ENCODE results near the gene DHRS7C.

DHRS7C gene

GRCh38 chr17:9813166-9813565, 21.8 kb upstream of the DHRS7C start:
- DNase-seq (no peak), ATAC-seq (ENCODE audit: insufficient read depth, low read depth) (no peak)
- Histone ChIP-seq H3K27ac (ENCODE audit: low read length) (no peak overlapping the region), H2AFZ (ENCODE audit: low read depth, low read length) (no peak overlapping the region), H4K20me1 (ENCODE audit: insufficient read depth, low read length) (no peaks in the 10 kb centered on the region), H3K79me2 (ENCODE audit: insufficient read depth, low read length) (no peaks in the 10 kb centered on the region), H3K4me2 (ENCODE audit: insufficient read depth, low read length) (no peak overlapping the region), H3K36me3 (ENCODE audit: insufficient read depth, low read length) (no peaks in the 10 kb centered on the region), H3K9ac (ENCODE audit: low read depth, low read length) (no peak overlapping the region), H3K4me1 (ENCODE audit: insufficient read depth, low read length) (no peaks in the 10 kb centered on the region), H3K4me3 (ENCODE audit: low read depth in 1 of 2, low read length in 2 of 2) (no peak overlapping the region), H3K9me3 (ENCODE audit: insufficient read depth, low read length, severe bottlenecking) (no peaks in the 10 kb centered on the region), H3K27me3 (ENCODE audit: insufficient read depth, low read length, poor library complexity) (no peaks in the 10 kb centered on the region)
- no peak for TF ChIP-seq EZH2 (IDR thresholded peaks at IDR 0.05; ENCODE audit: borderline replicate concordance, low read depth, low read length, severe bottlenecking)

GRCh38 chr17:9811537-9811936, 20.1 kb upstream of the DHRS7C start:
- Histone ChIP-seq H3K4me1 (ENCODE audit: insufficient read depth, low read length) (no peaks in the 10 kb centered on the region), H4K20me1 (ENCODE audit: insufficient read depth, low read length) (no peaks in the 10 kb centered on the region), H3K4me2 (ENCODE audit: insufficient read depth, low read length) (no peak overlapping the region), H3K9ac (ENCODE audit: low read depth, low read length) (no peak overlapping the region), H3K9me3 (ENCODE audit: insufficient read depth, low read length, severe bottlenecking) (no peaks in the 10 kb centered on the region), H3K4me3 (ENCODE audit: low read depth in 1 of 2, low read length in 2 of 2) (no peak overlapping the region), H3K79me2 (ENCODE audit: insufficient read depth, low read length) (no peaks in the 10 kb centered on the region), H2AFZ (ENCODE audit: low read depth, low read length) (no peak overlapping the region), H3K27me3 (ENCODE audit: insufficient read depth, low read length, poor library complexity) (no peaks in the 10 kb centered on the region), H3K27ac (ENCODE audit: low read length) (no peak overlapping the region), H3K36me3 (ENCODE audit: insufficient read depth, low read length) (no peaks in the 10 kb centered on the region)
- DNase-seq (no peak), ATAC-seq (ENCODE audit: insufficient read depth, low read depth) (no peak)
- TF ChIP-seq EZH2 (IDR thresholded peaks at IDR 0.05; ENCODE audit: borderline replicate concordance, low read depth, low read length, severe bottlenecking) (no peak), CTCF (IDR thresholded peaks at IDR 0.05; ENCODE audit: borderline replicate concordance, extremely low read depth, low read length, poor library complexity, severe bottlenecking) (no peak)

- no peak overlapping the region for H3K9ac ChIP-seq (ENCODE audit: low read depth, low read length)
- no peak for ATAC-seq (ENCODE audit: insufficient read depth, low read depth)
- no peak overlapping the region for H3K4me2 ChIP-seq (ENCODE audit: insufficient read depth, low read length)
- TF ChIP-seq CTCF (IDR thresholded peaks at IDR 0.05; ENCODE audit: borderline replicate concordance, extremely low read depth, low read length, poor library complexity, severe bottlenecking) (no peak), EZH2 (IDR thresholded peaks at IDR 0.05; ENCODE audit: borderline replicate concordance, low read depth, low read length, severe bottlenecking) (no peak)
- H2AFZ ChIP-seq (ENCODE audit: low read depth, low read length): no peak overlapping the region
- H4K20me1 ChIP-seq (ENCODE audit: insufficient read depth, low read length): no peaks in the 10 kb centered on the region
- H3K4me1 ChIP-seq (ENCODE audit: insufficient read depth, low read length): no peaks in the 10 kb centered on the region
- H3K4me3 ChIP-seq (ENCODE audit: low read depth in 1 of 2, low read length in 2 of 2): no peak overlapping the region
- H3K36me3 ChIP-seq (ENCODE audit: insufficient read depth, low read length): no peaks in the 10 kb centered on the region
- DNase-seq: no peak
- H3K9me3 ChIP-seq (ENCODE audit: insufficient read depth, low read length, severe bottlenecking): no peaks in the 10 kb centered on the region
- no peak overlapping the region for H3K27ac ChIP-seq (ENCODE audit: low read length)
- H3K79me2 ChIP-seq (ENCODE audit: insufficient read depth, low read length): no peaks in the 10 kb centered on the region
- H3K27me3 ChIP-seq (ENCODE audit: insufficient read depth, low read length, poor library complexity): no peaks in the 10 kb centered on the region
Observed at GRCh38 chr17:9811086-9811485, 19.7 kb upstream of the DHRS7C start.

GRCh38 chr17:9810100-9810949, 18.9 kb upstream of the DHRS7C start:
- Histone ChIP-seq H3K9ac (ENCODE audit: low read depth, low read length) (no peak overlapping the region), H3K79me2 (ENCODE audit: insufficient read depth, low read length) (no peaks in the 10 kb centered on the region), H3K36me3 (ENCODE audit: insufficient read depth, low read length) (no peaks in the 10 kb centered on the region), H3K27ac (ENCODE audit: low read length) (no peak overlapping the region), H3K4me1 (ENCODE audit: insufficient read depth, low read length) (no peaks in the 10 kb centered on the region), H4K20me1 (ENCODE audit: insufficient read depth, low read length) (no peaks in the 10 kb centered on the region), H3K9me3 (ENCODE audit: insufficient read depth, low read length, severe bottlenecking) (no peaks in the 10 kb centered on the region), H3K27me3 (ENCODE audit: insufficient read depth, low read length, poor library complexity) (no peaks in the 10 kb centered on the region), H2AFZ (ENCODE audit: low read depth, low read length) (no peak overlapping the region), H3K4me3 (ENCODE audit: low read depth in 1 of 2, low read length in 2 of 2) (no peak overlapping the region), H3K4me2 (ENCODE audit: insufficient read depth, low read length) (no peak overlapping the region)
- TF ChIP-seq CTCF (IDR thresholded peaks at IDR 0.05; ENCODE audit: borderline replicate concordance, extremely low read depth, low read length, poor library complexity, severe bottlenecking) (no peak), EZH2 (IDR thresholded peaks at IDR 0.05; ENCODE audit: borderline replicate concordance, low read depth, low read length, severe bottlenecking) (no peak)
- no peak for DNase-seq
- ATAC-seq (ENCODE audit: insufficient read depth, low read depth): no peak
